ENCODE results near the gene USP34.
"Not testable (repeated sequence)": the region's sequence is repeated elsewhere in the genome, so short reads cannot be mapped to it uniquely, and the experiment has no call there.

The USP34 gene

DNA sequence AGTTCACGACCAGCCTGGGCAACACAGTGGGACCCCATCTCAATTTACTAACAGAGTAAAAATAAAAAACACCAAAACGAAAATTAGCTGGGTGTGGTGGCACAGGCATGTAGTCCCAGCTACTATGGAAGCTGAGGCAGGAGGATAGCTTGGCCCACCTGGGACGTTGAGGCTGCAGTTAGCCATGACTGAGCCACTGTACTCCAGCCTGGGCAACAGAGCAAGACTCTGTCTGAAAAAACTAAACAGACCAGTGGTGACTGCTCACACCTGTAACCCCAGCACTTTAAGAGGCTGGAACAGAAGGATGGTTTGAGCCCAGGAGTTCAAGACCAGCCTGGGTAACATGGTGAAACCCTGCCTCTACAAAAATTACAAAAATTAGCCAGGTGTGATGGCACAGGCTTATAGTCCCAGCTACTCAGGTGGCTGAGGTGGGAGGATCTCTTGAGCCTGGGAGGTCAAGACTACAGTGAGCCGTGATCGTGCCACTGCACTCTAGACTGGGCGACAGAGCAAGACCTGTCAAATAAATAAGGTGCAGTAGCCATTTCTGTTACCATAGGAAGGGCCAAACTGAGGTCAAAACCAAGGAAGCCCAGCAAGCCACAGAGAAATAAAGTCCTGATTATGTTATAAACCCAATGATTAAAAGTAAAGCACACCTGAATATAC lies 14.0 kb downstream of the USP34 start:
- DNase-seq = no peak

DNA sequence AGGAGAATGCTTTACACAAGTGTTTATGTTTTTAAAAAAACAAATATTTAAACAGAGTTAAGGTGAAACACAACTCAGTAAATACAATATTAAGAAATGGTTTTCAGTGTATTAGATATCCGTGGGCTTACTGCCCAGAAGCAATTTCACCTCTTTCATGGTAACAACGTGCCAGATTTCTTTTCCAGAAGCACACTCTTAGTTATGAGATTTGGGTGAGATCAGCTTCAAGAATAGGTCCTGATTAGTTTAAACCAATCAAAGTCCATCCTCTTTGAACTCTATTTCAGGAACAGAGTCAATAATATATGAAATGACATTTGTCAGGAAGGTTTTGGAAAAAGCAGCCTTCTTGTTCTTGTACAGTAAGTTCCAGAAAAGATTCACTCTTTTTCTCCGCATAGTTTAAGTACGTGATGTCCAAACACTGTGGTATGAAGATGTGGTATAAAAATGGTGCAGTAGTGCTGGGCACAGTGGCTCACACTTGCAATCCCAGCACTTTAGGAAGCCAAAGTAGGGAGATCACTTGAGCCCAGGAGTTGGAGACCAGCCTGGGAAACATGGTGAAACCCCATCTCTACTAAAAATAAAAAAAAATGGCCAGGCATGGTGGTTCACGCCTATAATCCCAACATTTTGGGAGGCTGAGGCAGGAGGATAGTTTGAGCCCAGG lies 14.7 kb downstream of the USP34 start:
- DNase-seq = no peak

DNA sequence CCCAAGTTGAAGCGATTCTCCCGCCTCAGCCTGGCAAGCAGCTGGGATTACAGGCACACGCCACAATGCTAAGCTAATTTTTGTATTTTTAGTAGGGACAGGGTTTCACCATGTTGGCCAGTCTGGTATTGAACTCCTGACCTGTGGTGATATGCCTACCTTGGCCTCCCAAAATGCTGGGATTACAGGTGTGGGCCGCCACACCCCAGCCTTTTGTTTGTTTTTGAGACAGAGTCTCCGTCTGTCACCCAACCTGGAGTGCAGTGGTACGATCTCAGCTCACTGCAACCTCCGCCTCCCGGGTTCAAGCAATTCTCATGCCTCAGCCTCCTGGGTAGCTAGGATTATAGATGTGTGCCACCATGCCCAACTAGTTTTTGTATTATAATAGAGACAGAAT lies 15.9 kb downstream of the USP34 start:
- DNase-seq = not testable (repeated sequence)

DNA sequence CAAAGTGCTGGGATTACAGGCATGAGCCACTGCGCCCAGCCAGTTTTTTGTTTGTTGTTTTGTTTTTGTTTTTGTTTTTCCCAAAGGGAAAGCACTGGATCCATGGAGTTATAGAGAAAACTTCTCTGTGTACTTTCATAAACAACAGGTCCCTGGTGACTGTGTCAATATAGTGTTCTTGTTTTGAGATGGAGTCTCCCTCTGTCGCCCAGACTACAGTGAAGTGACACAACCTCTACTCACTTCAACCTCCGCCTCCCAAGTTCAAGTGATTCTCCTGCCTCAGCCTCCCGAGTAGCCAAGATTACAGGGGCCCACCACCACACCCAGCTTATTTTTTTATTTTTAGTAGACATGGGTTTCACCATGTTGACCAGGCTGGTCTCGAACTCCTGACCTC lies 16.5 kb downstream of the USP34 start:
- DNase-seq = no peak

DNA sequence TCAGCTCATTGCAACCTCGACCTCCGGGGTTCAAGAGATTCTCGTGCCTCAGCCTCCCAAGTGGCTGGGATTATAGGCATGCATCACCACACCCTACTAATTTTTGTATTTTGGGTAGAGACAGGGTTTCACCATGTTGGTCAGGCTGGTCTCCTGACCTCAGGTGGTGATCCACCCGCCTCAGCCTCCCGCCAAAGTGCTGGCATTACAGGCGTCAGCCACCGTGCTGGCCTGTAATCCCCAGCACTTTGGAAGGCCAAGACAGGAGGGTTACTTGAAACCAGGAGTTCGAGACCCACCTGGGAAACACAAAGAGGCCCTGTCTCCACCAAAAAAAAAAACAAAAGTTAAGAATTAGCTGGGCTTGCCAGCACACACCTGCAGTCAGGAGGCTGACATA lies 18.5 kb downstream of the USP34 start:
- no peak for DNase-seq

DNA sequence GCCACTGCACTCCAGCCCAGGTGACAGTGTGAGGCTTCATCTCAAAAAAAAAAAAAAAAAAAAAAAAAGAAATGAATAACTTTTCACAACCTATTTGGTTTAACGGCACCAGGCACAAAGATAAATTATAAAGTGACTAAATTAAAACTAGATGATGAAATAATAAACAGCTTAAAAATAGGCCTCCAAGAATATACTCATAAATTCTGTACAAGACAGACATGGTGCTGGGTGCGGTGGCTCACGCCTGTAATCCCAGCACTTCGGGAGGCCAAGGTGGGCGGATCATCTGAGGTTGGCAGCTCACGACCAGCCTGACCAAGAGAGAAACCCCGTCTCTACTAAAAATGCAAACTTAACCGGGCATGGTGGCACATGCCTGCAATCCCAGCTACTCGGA lies 19.7 kb downstream of the USP34 start:
- DNase-seq = no peak

DNA sequence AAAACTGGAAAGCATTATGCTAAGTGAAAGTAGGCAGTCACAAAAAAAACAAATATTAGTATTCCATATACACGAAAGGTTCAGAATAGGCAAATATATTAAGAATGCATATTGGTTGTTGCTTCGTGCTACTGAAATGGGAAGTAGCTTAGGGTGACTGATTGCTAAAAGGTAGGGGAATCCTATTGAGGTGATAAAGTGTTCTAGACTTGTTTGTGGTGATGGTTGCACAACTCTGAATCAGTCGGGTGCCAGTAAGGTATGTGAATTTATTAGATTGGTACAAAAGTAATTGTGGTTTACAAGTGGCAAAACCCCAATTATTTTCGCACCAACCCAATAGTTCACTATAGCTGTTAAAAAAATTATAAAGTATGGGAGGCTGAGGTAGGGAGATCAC lies 20.7 kb downstream of the USP34 start:
- DNase-seq = no peak

DNA sequence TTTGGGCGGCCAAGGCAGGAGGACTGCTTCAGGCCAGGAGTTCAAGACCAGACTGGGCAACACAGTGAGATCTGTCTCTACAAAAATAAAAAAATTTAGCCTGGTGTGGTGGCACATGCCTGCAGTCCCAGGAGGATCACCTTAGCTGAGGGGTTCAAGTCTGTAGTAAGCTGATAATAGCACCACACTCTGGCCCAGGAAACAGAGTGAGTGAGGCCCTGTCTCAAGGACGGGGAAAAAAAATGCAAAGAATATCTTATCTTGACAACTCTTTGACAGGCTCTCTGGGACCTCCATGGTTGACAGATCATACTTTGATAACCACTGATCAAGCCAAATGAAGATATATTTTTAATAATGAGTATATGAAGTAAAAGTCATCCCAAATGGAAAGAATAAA lies 22.7 kb downstream of the USP34 start:
- no peak for DNase-seq

DNA sequence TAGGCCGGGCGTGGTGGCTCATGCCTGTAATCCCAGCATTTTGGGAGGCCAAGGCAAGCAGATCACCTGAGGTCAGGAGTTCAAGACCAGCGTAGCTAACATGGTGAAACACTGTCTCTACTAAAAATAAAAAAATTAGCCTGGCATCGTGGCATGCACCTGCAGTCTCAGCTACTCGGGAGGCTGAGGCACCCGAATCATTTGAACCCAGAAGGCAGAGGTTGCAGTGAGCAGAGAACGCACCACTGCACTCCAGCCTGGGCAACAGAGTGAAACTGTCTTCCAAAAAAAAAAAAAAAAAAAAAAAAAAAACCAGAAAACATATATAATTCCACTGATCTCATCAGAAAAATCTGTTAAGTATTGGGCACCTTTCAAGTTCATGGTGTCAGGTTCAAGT lies 23.9 kb downstream of the USP34 start:
- DNase-seq = not testable (repeated sequence)

DNA sequence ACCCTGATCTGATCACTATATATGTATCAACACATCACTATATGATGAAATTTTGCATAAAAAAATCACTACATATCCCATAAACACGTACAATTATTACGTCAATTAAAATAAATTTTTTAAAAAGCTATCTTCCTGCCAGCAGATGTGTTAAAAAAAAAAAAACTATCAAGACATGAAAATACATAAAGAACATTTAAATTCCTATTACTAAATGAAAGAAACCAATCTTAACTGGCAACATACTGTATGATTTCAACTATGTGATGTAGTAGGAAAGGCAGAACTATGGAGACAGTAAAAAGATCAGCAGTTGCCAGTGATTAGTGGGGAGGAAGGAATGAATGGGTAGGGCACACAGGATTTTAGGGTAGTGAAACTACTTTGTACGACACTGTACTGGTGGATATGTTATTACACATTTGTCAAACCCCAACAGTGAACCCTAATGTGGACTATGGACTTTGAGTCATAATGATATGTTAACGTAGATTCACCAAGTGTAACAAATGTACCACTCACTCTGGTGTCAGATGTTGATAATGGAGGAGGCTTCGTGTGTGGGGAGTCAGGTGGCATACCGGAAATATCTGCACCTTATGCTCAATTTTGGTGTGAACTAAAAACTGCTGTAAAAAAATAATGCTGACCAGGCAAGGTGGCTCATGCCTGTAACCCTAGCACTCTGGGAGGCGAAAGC lies 27.4 kb downstream of the USP34 start:
- no peak for DNase-seq

DNA sequence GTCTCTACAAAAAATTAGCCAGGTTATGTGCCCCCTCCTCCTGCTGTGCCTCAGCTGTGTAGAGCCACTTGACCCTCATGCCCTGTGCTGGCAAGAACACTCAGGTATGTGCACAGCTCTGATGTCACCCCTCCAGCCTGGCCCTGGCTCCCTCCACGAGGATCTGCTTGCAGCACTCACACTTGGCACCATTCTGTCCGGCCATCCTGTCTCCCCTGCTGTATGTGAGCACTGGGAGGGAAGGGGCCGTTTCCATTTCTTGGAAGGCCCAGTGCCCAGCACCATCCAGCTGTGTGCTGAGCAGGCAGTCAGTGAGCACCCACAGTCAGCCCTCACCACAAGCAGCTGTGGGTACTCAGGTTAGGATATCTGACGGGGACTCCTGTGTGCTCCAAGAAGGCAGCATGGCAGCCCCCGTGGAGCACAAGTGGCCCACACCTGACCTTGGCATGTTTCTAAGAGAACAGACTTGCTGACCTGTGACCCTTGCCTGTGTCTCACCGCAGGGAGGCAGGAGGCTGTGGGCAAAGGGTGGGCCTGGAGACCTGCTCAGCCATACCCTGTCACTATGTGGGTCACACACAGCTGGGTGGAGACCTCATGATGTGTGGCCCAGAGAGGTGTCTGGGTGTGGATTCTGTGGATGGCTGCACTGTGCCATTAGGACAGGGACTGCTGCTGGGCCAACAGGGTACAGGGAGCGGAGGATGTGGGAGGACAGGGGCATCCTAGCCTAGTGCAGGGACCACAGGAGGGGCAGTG lies 31.5 kb downstream of the USP34 start:
- DNase-seq = no peak

DNA sequence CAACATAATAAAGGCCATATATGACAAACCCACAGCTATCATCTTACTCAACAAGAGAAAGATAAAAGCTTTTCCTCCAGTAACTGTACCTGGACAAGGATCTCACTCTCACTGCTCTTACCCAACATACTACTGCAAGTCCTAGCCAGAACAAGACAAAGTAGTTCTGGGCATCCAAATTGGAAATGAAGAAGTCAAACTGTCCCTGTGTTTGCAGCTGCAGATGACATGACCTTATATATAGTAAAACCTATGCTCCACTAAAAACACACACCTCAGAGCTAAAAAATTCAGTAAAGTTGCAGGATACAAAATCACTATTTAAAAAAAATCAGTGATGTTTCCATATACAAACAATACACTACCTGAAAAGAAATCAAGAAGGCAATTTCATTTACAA lies 32.2 kb downstream of the USP34 start:
- DNase-seq = no peak

DNA sequence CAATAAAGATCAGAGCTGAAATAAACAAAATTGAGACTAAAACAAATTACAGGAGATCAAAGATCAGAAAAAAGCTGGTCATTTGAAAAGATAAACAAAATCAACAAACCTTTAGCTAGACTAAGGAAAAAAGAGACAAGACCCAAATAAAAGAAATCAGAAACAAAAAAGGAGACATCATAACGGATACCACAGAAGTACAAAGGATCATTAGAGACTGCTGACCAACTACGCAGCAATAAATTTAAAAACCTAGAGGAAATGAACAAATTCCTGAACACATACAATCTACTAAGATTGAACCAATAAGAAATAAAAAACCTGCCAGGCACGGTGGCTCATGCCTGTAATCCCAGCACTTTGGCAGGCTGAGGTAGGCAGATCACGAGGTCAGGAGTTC lies 33.7 kb downstream of the USP34 start:
- no peak for DNase-seq

DNA sequence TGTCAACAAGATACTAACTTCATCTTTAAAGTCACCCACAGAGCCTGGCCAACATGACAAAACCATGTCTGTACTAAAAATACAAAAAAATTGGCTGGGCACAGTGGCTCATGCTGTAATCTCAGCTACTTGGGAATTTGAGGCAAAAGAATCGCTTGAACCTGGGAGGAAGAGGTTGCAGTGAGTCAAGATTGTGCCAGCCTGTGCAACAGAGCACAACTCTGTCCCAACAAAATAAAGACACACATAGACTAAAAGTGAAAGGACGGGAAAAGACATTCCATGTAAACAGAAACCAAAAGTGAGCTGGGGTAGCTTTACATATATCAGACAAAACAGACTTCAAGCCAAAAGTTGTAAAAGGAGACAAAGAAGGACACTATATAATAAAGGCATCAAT lies 34.8 kb downstream of the USP34 start:
- no peak for DNase-seq

DNA sequence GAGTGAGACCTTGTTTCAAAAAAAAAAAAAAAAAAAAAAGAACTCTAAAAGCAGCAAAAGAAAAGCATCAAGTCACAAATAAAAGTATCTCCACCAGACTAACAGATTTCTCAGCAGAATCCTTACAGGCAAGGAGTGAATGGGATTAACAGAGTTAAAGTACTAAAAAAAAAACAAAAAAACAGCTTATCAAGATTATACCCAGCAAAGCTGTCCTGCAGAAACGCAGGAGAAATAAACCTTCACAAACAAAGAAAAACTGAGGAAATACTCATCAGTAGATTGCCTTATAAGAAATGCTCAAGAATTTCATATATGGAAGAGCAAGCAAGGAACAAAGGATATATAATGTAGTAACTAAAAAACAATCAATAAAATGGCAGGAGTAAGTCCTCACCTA lies 35.6 kb downstream of the USP34 start:
- DNase-seq = no peak

DNA sequence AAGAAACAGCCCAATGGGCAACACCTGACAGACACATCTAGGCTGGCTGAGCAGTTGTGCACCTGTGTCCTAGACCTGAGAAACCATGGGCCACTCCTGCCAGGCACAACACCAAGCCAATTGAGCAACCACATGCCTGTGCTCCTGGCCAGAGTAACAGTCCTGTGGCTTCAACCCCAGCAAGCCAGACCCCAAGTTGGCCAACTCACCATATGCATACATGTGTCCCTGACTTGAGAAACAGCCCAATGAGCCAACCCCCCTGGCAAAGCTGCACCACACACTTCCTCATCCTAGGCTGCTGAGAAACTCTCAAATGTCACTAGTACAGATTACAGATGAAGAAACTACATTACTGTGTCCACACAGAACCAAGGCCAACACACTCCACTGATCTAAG lies 36.6 kb downstream of the USP34 start:
- DNase-seq = no peak

DNA sequence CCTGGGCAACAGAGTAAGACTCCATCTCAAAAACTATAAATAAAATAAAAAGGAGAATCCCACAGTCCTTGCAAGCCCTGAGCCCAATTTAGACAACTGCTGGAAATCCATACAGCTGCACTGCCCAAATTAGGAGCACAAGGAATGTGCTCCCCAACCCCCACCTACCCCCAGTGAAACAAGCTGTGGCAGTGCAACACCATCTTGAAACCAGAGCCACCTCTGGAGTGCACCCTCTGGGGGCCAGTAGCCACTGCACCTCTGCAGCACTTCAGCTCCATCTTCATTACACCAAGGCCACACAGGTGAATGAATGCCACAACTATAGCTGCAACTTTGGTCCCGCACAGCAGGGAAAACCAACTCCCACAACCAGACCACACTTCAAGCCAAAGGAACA lies 37.3 kb downstream of the USP34 start:
- DNase-seq = no peak

DNA sequence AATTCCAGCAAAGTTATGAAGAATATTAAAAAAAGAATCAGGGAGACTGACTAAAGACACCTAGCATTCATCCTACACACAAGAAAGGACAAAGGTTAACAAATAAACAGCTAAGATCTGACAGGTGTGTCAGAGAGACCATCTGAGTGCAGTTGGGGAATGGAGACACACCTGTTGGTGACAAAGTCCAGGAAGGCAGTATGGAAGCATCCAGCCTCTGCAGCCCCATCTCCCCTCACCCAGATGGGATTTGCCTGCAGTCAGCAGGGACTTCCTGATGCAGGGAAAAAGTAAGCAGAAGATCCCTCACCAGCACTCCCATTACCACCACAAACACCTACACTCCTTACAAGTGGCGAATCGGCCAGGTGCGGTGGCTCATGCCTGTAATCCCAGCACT lies 37.9 kb downstream of the USP34 start:
- no peak for DNase-seq

DNA sequence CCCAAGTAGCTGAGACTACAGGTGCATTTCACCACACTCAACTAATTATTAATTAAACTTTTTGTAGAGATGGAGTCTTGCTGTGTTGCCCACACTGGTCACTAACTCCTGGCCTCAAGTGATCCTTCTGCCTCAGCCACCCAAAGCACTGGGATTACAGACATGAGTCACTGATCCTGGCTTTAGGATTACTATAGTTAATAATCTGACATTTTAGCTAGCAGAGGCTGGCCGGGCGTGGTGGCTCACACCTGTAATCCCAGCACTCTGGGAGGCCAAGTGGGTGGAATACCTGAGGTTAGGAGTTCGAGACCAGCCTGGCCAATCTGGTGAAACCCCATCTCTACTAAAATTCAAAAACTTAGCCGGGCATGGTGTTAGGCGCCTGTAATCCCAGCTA lies 39.5 kb downstream of the USP34 start:
- no peak for DNase-seq

DNA sequence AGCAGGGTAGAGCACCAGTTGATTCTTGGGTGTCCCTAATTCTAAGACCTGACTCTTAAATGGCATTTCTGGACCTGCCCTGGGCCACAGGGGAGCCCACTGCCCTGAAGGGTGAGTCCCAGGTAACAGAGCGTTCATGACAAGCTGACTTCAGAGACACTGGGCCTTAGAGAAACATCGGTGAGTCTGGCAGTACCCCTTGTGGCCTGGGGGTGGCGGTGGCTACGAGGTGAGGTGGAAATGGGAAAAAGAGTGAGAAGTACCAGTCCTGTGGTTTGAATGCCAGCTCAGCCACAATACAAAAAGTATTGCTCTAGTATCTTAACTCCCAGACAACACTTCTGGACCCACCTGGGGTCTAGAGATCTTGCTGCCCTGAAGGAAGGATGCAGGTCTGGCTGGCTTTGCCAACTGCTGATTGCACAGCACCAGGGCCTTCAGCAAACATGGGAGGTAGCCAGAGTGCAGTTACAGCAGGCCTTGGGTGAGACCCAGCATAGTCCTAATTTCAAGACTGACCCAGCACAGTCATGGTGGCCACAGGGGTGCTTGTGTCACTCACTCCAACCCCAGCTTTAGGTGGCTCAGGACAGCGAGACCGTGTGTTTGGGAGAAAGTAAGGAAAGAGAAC lies 44.5 kb downstream of the USP34 start:
- DNase-seq = peak; percentile 70 to 71

DNA sequence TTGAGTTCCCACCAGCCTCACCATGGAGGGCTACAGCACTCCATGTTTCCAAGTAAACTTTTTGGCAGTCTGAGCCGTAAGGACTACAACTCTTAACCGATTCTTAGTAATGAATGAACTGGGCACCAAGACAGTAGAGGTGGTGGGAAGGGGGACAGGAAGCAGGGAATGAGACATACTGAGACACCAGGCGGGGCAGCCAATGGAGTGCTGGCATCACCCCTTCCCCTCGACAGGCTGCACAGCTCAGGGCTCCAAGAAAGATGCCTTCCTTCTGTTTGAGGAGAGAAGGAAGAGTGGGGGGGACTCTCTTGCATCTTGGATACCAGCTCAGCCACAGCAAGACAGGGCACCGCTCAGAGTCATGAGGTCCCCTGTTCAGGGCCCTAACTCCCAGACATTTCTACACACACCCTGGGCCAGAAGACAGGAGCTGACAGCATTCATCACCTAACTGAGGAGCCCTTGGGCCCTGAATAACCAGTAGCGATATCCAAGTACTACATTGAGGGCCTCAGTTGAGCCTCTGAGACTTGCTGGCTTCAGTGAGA lies 45.2 kb downstream of the USP34 start:
- DNase-seq = no peak

DNA sequence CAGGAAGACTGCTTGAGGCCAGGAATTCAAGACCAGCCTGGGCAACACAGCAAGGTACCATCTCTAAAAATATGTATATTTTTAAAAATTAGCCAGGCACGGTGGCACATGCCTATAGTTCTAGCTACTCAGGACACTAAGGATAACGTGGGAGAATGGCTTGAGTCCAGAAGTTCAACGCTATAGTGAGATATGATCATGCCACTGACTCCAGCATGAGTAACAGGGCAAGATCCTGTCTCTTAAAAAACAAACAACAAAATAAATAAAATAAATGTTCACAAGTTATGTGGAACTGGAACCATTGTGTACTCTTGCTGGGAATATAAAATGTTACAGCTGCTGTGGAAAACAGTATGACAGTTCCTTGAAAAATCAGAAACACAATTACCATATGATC lies 47.2 kb downstream of the USP34 start:
- no peak for DNase-seq

DNA sequence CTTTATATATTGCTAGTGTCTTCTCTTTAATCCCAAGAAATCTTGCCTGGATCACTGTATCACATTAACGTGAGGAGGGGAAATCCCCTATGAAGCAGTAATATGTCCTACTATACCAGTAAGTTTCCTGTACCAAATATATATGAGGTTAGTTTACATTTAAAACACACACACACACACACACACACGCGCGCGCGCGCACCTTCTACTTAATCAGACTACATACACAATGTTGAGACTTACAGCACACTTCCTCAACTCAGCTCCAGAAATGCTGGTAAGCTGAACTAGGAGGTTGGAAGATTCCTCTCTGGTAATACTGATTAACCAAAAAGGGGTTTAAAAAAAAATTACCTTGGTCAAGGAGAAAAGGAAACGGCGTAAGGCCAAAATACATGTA lies 49.3 kb downstream of the USP34 start:
- DNase-seq = peak; percentile 21 to 31
